Mammary epithelial cell (primary cell): Measurements from ENCODE around the gene MYO3B.

ENCODE experiments used
- EZH2 ChIP-seq: IDR thresholded peaks from 2 replicates; pipeline ENCODE4 v1.6.1; 2012; ENCODE audit warnings: low read length, inconsistent platforms, borderline replicate concordance
- TF ChIP-seq, protein P1 (sequence below), 2 donors: IDR thresholded peaks in 1 of 2; conservative IDR thresholded peaks in 1 of 2; 2 replicates each; pipeline ENCODE4 v1.5.1; 2011 to 2012; ENCODE audit warnings: inconsistent platforms in 2 of 2, low read length in 2 of 2, mild to moderate bottlenecking in 2 of 2, control low read depth in 1 of 2, low read depth in 1 of 2; ENCODE audit not compliant: insufficient read depth in 1 of 2; ENCODE audit errors: extremely low read depth in 1 of 2

DNA sequence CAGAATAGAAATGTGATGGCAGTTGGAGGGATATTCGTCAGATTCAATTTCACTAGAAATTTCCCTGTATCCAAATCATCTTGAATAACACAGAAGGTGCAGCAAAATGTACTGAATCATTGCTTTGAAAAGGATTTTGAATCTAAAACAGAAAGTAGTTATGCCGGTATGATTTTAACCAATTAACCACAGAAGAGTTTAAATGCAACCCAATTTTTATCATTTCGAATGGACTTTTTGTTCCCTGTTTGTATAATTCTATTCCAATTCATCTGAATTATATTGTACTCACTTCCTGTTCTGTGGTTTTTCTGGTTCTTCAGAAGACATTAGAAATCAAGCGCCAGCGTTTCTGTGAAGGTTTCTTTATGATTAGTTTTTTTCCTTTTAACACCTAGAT is 190.4 kb downstream of the MYO3B start:
- TF ChIP-seq, protein P1, sequence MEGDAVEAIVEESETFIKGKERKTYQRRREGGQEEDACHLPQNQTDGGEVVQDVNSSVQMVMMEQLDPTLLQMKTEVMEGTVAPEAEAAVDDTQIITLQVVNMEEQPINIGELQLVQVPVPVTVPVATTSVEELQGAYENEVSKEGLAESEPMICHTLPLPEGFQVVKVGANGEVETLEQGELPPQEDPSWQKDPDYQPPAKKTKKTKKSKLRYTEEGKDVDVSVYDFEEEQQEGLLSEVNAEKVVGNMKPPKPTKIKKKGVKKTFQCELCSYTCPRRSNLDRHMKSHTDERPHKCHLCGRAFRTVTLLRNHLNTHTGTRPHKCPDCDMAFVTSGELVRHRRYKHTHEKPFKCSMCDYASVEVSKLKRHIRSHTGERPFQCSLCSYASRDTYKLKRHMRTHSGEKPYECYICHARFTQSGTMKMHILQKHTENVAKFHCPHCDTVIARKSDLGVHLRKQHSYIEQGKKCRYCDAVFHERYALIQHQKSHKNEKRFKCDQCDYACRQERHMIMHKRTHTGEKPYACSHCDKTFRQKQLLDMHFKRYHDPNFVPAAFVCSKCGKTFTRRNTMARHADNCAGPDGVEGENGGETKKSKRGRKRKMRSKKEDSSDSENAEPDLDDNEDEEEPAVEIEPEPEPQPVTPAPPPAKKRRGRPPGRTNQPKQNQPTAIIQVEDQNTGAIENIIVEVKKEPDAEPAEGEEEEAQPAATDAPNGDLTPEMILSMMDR (conservative IDR thresholded peaks at IDR 0.05 in 1 of 2, IDR thresholded peaks at IDR 0.05 in 1 of 2; ENCODE audit: extremely low read depth in 1 of 2, insufficient read depth in 1 of 2, low read depth in 1 of 2, low read length in 2 of 2) = no peak
- no peak for TF ChIP-seq EZH2
